ENCODE results near the gene NUP50.

The NUP50 gene

DNA sequence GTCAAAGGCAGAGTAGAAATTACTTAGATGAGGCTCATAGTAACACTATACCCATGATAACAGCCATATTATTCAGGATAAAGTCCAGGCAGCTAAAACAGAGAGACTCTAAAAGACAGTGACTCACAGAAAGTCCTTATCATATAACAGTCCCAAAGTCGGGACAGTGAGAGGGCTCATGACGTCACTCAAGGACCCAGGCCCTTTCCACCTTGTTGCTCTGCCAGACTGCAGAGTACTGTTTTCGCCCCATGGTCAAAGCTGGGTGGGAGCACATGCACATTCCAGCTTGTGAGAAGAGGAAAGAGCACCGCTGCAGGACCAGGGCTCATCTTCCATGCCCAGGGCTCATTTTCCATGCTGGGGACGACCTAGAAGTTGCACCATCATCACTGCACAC is 29.4 kb upstream of the NUP50 start:
- ATAC-seq (ENCODE audit: low read depth) (no peak), DNase-seq (ENCODE audit: low spot score) (no peak)
- H3K4me1 ChIP-seq (ENCODE audit: insufficient read depth, poor library complexity, severe bottlenecking), result no peaks in the 10 kb centered on the region
- H3K27ac ChIP-seq (ENCODE audit: poor library complexity, severe bottlenecking), result no peak overlapping the region
- no peaks in the 10 kb centered on the region for H3K9me3 ChIP-seq (ENCODE audit: severe bottlenecking)
- H3K36me3 ChIP-seq (ENCODE audit: low read depth), result peaks cover 12% of the 10 kb centered on the region; the same call in 1 of the 2 replicates
- H3K4me3 ChIP-seq (ENCODE audit: severe bottlenecking), result no peak overlapping the region
- H3K27me3 ChIP-seq (ENCODE audit: insufficient read depth, poor library complexity, severe bottlenecking), result no peaks in the 10 kb centered on the region
- TF ChIP-seq, protein P1, sequence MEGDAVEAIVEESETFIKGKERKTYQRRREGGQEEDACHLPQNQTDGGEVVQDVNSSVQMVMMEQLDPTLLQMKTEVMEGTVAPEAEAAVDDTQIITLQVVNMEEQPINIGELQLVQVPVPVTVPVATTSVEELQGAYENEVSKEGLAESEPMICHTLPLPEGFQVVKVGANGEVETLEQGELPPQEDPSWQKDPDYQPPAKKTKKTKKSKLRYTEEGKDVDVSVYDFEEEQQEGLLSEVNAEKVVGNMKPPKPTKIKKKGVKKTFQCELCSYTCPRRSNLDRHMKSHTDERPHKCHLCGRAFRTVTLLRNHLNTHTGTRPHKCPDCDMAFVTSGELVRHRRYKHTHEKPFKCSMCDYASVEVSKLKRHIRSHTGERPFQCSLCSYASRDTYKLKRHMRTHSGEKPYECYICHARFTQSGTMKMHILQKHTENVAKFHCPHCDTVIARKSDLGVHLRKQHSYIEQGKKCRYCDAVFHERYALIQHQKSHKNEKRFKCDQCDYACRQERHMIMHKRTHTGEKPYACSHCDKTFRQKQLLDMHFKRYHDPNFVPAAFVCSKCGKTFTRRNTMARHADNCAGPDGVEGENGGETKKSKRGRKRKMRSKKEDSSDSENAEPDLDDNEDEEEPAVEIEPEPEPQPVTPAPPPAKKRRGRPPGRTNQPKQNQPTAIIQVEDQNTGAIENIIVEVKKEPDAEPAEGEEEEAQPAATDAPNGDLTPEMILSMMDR (IDR thresholded peaks at IDR 0.05; ENCODE audit: poor library complexity, severe bottlenecking), result no peak

DNA sequence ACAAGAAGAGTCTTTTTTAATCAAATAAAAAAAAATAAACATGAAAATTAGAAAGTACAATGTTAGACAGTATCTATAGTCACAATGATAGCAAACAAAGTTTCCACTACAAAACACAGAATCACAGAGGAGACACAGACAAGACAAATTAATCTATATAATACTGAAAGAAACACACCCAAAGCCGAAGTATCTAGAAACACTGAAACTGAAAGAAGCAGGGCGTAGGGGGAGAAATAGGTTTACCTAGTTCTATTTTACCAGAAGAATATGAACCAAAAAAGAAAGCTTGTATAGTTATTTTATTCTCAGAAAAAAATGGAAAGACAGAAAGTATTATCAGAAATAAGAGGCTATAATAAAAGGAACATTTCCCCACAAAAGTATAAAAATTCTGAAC is 27.1 kb upstream of the NUP50 start:
- Histone ChIP-seq H3K4me1 (ENCODE audit: insufficient read depth, poor library complexity, severe bottlenecking) (no peaks in the 10 kb centered on the region), H3K27ac (ENCODE audit: poor library complexity, severe bottlenecking) (no peak overlapping the region), H3K4me3 (ENCODE audit: severe bottlenecking) (no peak overlapping the region), H3K9me3 (ENCODE audit: severe bottlenecking) (no peaks in the 10 kb centered on the region), H3K36me3 (ENCODE audit: low read depth) (peaks cover 12% of the 10 kb centered on the region; the same call in 1 of the 2 replicates), H3K27me3 (ENCODE audit: insufficient read depth, poor library complexity, severe bottlenecking) (no peaks in the 10 kb centered on the region)
- TF ChIP-seq, protein P1 (IDR thresholded peaks at IDR 0.05; ENCODE audit: poor library complexity, severe bottlenecking), result no peak
- ATAC-seq (ENCODE audit: low read depth) (no peak), DNase-seq (ENCODE audit: low spot score) (no peak)

DNA sequence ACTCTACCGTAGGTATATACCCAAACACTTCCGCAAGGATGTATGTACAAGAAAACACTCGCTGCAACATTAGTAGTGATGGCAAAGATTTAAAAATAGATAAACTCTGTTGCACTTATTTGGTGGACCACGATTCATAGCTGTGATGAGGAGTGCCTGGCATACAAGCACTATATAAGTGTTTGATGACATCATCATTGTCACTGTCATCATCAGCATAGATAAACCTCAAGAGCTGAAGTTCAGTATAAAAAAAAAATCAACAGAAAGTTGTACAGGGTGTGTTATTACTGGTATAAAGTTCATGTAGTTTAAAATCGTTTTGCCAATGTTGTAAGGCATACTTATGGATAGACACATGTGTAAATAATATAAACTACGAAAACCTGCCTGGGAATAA is 24.0 kb upstream of the NUP50 start:
- H3K27me3 ChIP-seq (ENCODE audit: insufficient read depth, poor library complexity, severe bottlenecking), result no peaks in the 10 kb centered on the region
- DNase-seq (ENCODE audit: low spot score), result no peak
- no peak overlapping the region for H3K27ac ChIP-seq (ENCODE audit: poor library complexity, severe bottlenecking)
- H3K9me3 ChIP-seq (ENCODE audit: severe bottlenecking), result no peaks in the 10 kb centered on the region
- ATAC-seq (ENCODE audit: low read depth), result no peak
- TF ChIP-seq, protein P1 (IDR thresholded peaks at IDR 0.05; ENCODE audit: poor library complexity, severe bottlenecking), result no peak
- H3K4me1 ChIP-seq (ENCODE audit: insufficient read depth, poor library complexity, severe bottlenecking), result no peaks in the 10 kb centered on the region
- H3K4me3 ChIP-seq (ENCODE audit: severe bottlenecking), result no peak overlapping the region
- H3K36me3 ChIP-seq (ENCODE audit: low read depth), result peaks cover 2% of the 10 kb centered on the region; the same call in 1 of the 2 replicates

DNA sequence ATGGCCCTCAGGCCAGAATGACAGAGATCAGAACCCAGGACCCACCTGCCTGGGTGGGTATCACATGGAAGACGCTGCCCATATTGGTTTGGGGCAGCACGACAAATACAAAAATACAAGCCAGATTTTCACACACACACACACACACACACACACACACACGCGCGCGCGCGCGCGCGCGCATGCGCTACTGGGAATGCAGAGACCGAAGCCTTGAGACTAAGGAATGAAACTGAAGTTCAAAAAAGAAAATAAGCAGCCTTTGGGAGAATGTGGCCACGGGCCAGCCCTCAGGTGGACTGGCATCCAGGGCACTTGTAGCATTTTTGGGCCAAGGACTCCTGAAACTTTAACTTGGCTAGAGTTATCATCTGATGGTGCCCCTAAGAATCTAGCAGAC is 21.3 kb upstream of the NUP50 start:
- no peaks in the 10 kb centered on the region for H3K4me1 ChIP-seq (ENCODE audit: insufficient read depth, poor library complexity, severe bottlenecking)
- no peak for DNase-seq (ENCODE audit: low spot score)
- H3K27me3 ChIP-seq (ENCODE audit: insufficient read depth, poor library complexity, severe bottlenecking), result no peaks in the 10 kb centered on the region
- H3K27ac ChIP-seq (ENCODE audit: poor library complexity, severe bottlenecking), result no peak overlapping the region
- H3K36me3 ChIP-seq (ENCODE audit: low read depth), result no peaks in the 10 kb centered on the region
- H3K9me3 ChIP-seq (ENCODE audit: severe bottlenecking), result no peaks in the 10 kb centered on the region
- TF ChIP-seq, protein P1 (IDR thresholded peaks at IDR 0.05; ENCODE audit: poor library complexity, severe bottlenecking), result no peak
- H3K4me3 ChIP-seq (ENCODE audit: severe bottlenecking), result no peak overlapping the region
- ATAC-seq (ENCODE audit: low read depth), result no peak

DNA sequence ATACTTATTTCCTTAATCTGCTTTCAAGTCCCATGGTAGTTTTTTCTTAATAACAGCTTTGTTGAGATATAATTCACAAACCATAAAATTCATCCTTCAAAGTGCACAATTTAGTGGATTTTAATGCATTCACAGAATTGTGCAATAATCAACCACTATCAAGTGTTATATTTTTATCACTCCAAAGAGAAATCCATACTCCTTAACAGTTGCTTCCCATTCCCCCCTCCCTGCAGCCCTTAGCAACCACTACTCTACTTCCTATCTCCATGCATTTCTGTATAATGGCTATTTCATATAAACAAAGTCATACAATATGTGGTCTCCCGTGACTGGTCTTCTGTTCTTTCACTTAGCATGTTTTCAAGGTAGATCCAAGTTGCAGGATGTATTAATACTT is 18.8 kb upstream of the NUP50 start:
- DNase-seq (ENCODE audit: low spot score) (no peak), ATAC-seq (ENCODE audit: low read depth) (no peak)
- no peak overlapping the region for H3K4me3 ChIP-seq (ENCODE audit: severe bottlenecking)
- TF ChIP-seq, protein P1 (IDR thresholded peaks at IDR 0.05; ENCODE audit: poor library complexity, severe bottlenecking), result no peak
- H3K36me3 ChIP-seq (ENCODE audit: low read depth), result peaks cover 4% of the 10 kb centered on the region
- no peaks in the 10 kb centered on the region for H3K27me3 ChIP-seq (ENCODE audit: insufficient read depth, poor library complexity, severe bottlenecking)
- H3K27ac ChIP-seq (ENCODE audit: poor library complexity, severe bottlenecking), result no peak overlapping the region
- no peaks in the 10 kb centered on the region for H3K4me1 ChIP-seq (ENCODE audit: insufficient read depth, poor library complexity, severe bottlenecking)
- no peaks in the 10 kb centered on the region for H3K9me3 ChIP-seq (ENCODE audit: severe bottlenecking)
